ENCODE measurements around the gene NDUFV2.

NDUFV2 gene

GRCh38 chr18:9102508-9103375, at the start of gene NDUFV2:
Gene NDUFV2 (plus strand): TSS chr18:9102699. CDS start chr18:9102744, 45 bp downstream.
- TF ChIP-seq GATA2 (IDR thresholded peaks at IDR 0.05; ENCODE audit: low read depth, low read length) (no peak), GATA3 (IDR thresholded peaks at IDR 0.05; ENCODE audit: low read depth, low read length) (no peak)

GRCh38 chr18:9053814-9054213, 48.7 kb upstream of the NDUFV2 start:
- no peak for TF ChIP-seq GATA3 (IDR thresholded peaks at IDR 0.05; ENCODE audit: low read depth, low read length)
- TF ChIP-seq GATA2 (IDR thresholded peaks at IDR 0.05; ENCODE audit: low read depth, low read length), result no peak

- TF ChIP-seq GATA3 (IDR thresholded peaks at IDR 0.05; ENCODE audit: low read depth, low read length) (no peak), GATA2 (IDR thresholded peaks at IDR 0.05; ENCODE audit: low read depth, low read length) (no peak)
Measured at GRCh38 chr18:9055185-9055584, 47.3 kb upstream of the NDUFV2 start.

GRCh38 chr18:9055626-9056025, 46.9 kb upstream of the NDUFV2 start:
- TF ChIP-seq GATA3 (IDR thresholded peaks at IDR 0.05; ENCODE audit: low read depth, low read length), result no peak
- no peak for TF ChIP-seq GATA2 (IDR thresholded peaks at IDR 0.05; ENCODE audit: low read depth, low read length)

- TF ChIP-seq GATA2 (IDR thresholded peaks at IDR 0.05; ENCODE audit: low read depth, low read length), result no peak
- no peak for TF ChIP-seq GATA3 (IDR thresholded peaks at IDR 0.05; ENCODE audit: low read depth, low read length)
Measured at GRCh38 chr18:9057646-9058045, 44.9 kb upstream of the NDUFV2 start.

- no peak for TF ChIP-seq GATA3 (IDR thresholded peaks at IDR 0.05; ENCODE audit: low read depth, low read length)
Measured at GRCh38 chr18:9058406-9058805, 44.1 kb upstream of the NDUFV2 start.

GRCh38 chr18:9062418-9062751, 40.1 kb upstream of the NDUFV2 start:
- no peak for TF ChIP-seq GATA2 (IDR thresholded peaks at IDR 0.05; ENCODE audit: low read depth, low read length)

- TF ChIP-seq GATA2 (IDR thresholded peaks at IDR 0.05; ENCODE audit: low read depth, low read length) (no peak), GATA3 (IDR thresholded peaks at IDR 0.05; ENCODE audit: low read depth, low read length) (no peak)
Measured at GRCh38 chr18:9065864-9066263, 36.6 kb upstream of the NDUFV2 start.

GRCh38 chr18:9066358-9066757, 36.1 kb upstream of the NDUFV2 start:
- TF ChIP-seq GATA3 (IDR thresholded peaks at IDR 0.05; ENCODE audit: low read depth, low read length), result no peak
- TF ChIP-seq GATA2 (IDR thresholded peaks at IDR 0.05; ENCODE audit: low read depth, low read length), result no peak

- no peak for TF ChIP-seq GATA2 (IDR thresholded peaks at IDR 0.05; ENCODE audit: low read depth, low read length)
- no peak for TF ChIP-seq GATA3 (IDR thresholded peaks at IDR 0.05; ENCODE audit: low read depth, low read length)
Measured at GRCh38 chr18:9066817-9067306, 35.6 kb upstream of the NDUFV2 start.

- TF ChIP-seq GATA3 (IDR thresholded peaks at IDR 0.05; ENCODE audit: low read depth, low read length) (no peak), GATA2 (IDR thresholded peaks at IDR 0.05; ENCODE audit: low read depth, low read length) (no peak)
Measured at GRCh38 chr18:9067823-9068222, 34.7 kb upstream of the NDUFV2 start.

- TF ChIP-seq GATA2 (IDR thresholded peaks at IDR 0.05; ENCODE audit: low read depth, low read length) (no peak), GATA3 (IDR thresholded peaks at IDR 0.05; ENCODE audit: low read depth, low read length) (no peak)
Measured at GRCh38 chr18:9068346-9068745, 34.2 kb upstream of the NDUFV2 start.

- TF ChIP-seq GATA2 (IDR thresholded peaks at IDR 0.05; ENCODE audit: low read depth, low read length) (no peak), GATA3 (IDR thresholded peaks at IDR 0.05; ENCODE audit: low read depth, low read length) (no peak)
Measured at GRCh38 chr18:9069601-9070000, 32.9 kb upstream of the NDUFV2 start.

- TF ChIP-seq GATA3 (IDR thresholded peaks at IDR 0.05; ENCODE audit: low read depth, low read length), result no peak
Measured at GRCh38 chr18:9070212-9070611, 32.3 kb upstream of the NDUFV2 start.

- TF ChIP-seq GATA2 (IDR thresholded peaks at IDR 0.05; ENCODE audit: low read depth, low read length) (no peak), GATA3 (IDR thresholded peaks at IDR 0.05; ENCODE audit: low read depth, low read length) (no peak)
Measured at GRCh38 chr18:9079818-9080528, 22.5 kb upstream of the NDUFV2 start.

Measured in SH-SY5Y (cell line).